ENCODE data around the gene R3HDM4.

R3HDM4 gene

DNA sequence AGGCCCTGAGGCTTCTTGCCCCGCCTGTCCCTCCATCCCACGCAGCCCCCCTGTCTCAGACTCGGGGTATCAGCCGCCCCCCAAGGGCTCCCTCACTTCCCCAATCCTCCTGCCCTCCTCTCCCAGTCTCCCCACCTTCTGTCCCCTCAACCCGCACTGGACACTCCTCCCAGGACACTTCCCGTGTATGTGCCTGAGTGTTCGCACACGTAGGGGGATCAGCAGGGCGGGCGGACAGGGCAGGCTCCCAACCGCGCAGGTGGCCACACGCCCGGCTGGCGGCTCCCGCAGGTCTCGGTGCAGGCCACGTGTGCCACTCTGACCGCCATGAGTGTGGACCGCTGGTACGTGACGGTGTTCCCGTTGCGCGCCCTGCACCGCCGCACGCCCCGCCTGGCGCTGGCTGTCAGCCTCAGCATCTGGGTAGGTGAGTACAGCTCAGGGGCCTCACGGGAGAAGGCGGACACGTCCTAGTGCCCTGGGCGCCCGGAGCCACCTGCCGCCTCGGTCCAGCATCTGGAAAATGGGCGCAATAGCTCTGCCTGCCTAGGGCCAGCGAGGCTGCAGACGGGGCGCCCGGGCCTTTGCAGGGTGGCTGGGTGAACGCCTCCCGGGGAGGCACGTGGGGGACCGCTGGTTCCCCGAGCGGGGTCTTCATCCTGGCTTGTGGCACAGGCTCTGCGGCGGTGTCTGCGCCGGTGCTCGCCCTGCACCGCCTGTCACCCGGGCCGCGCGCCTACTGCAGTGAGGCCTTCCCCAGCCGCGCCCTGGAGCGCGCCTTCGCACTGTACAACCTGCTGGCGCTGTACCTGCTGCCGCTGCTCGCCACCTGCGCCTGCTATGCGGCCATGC is 6.4 kb upstream of the R3HDM4 start:
- WGBS, 2 donors (ENCODE audit: extremely low coverage in 2 of 2, insufficient read length in 2 of 2, insufficient replicate concordance in 1 of 2): no CpG with 5 or more reads among the region's 68 CpGs
- H3K4me3 ChIP-seq (ENCODE audit: low read length in 2 of 2): peak overlapping the region; percentile 59 to 67
- H3K9ac ChIP-seq (ENCODE audit: low read depth, low read length, poor library complexity): peak overlapping the region; percentile 83
- peak overlapping the region; percentile 54 for H2BK120ac ChIP-seq (ENCODE audit: low read depth, low read length)
- peaks cover 0 to 46% (median 24%) of the 10 kb centered on the region in 3 experiments for H3K27me3 ChIP-seq (ENCODE audit: control insufficient read depth in 3 of 3, insufficient read depth in 3 of 3, low read depth in 1 of 3, low read length in 3 of 3)
- peak overlapping the region; percentile 89 for H2BK15ac ChIP-seq (ENCODE audit: low read length)
- H3K18ac ChIP-seq (ENCODE audit: low read length): peak overlapping the region; percentile 80
- no peak overlapping the region for H2AFZ ChIP-seq (ENCODE audit: low read length)
- H3K4me1 ChIP-seq (ENCODE audit: control insufficient read depth in 2 of 2, insufficient read depth in 1 of 2, low read depth in 1 of 2, low read length in 2 of 2): peaks cover 3 to 6% of the 10 kb centered on the region in 2 donors
- H4K91ac ChIP-seq (ENCODE audit: low read depth, low read length, poor library complexity): no peak overlapping the region
- H4K8ac ChIP-seq (ENCODE audit: low read depth, low read length): no peak overlapping the region
- peaks cover 0 to 14% of the 10 kb centered on the region in 2 donors for H3K36me3 ChIP-seq (replicated peaks in 1 of 2; ENCODE audit: control insufficient read depth in 2 of 2, insufficient read depth in 2 of 2, low read length in 2 of 2)
- peak overlapping the region; percentile 54 for H3K4me2 ChIP-seq (ENCODE audit: insufficient read depth, low read length, poor library complexity, severe bottlenecking)
- H2AK5ac ChIP-seq (ENCODE audit: low read depth, low read length): peak overlapping the region; percentile 90
- no peaks in the 10 kb centered on the region for H3K9me3 ChIP-seq (replicated peaks in 1 of 2; ENCODE audit: control insufficient read depth in 2 of 2, insufficient read depth in 1 of 2, low read depth in 1 of 2, low read length in 2 of 2)
- H3K14ac ChIP-seq (ENCODE audit: low read length): peak overlapping the region; percentile 21
- peak overlapping the region; percentile 84 for H2BK5ac ChIP-seq (ENCODE audit: low read length)
- no peaks in the 10 kb centered on the region for H3K79me1 ChIP-seq (ENCODE audit: low read depth, low read length)
- H3K4ac ChIP-seq (ENCODE audit: low read length): peak overlapping the region; percentile 11
- DNase-seq (ENCODE audit: low spot score): no peak
- peak overlapping the region; percentile 58 for H3K23ac ChIP-seq (ENCODE audit: low read depth, low read length, poor library complexity)
- peak overlapping the region; percentile 24 for H2BK12ac ChIP-seq (ENCODE audit: low read length)
- no peak overlapping the region for H3K27ac ChIP-seq (replicated peaks; ENCODE audit: low read length)

DNA sequence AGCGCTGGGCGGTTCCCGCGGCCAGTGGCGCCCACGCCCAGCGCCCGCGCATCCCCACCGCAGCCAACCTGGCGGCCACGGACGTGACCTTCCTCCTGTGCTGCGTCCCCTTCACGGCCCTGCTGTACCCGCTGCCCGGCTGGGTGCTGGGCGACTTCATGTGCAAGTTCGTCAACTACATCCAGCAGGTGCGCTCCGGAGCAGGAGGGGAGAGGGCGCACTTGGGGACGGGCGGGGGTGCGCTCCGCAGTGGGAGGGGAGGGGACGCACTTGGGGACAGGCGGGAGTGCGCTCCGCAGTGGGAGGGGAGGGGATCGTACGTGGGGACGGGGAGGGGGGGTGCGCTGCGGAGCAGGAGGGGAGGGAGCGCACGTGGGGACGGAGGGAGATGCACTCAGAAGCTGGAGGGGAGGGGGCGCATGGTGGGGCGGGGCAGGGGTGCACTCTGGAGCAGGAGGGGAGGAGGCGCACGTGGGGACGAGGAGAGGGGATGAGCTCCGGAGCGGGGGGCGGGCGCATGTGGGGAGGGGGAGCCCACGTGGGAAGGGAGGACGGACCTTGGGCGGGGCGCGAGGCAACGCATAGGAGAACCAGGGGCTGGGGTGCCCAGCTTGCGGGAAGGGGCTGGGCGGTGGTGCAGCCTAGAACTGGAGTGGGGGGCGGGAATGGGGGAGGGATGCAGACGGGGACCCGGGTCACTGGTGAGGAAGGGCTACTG is 5.6 kb upstream of the R3HDM4 start:
- Histone ChIP-seq H3K4me2 (ENCODE audit: insufficient read depth, low read length, poor library complexity, severe bottlenecking) (no peak overlapping the region), H4K8ac (ENCODE audit: low read depth, low read length) (no peak overlapping the region), H3K79me1 (ENCODE audit: low read depth, low read length) (no peaks in the 10 kb centered on the region), H2AK5ac (ENCODE audit: low read depth, low read length) (peak overlapping the region; percentile 92), H2AFZ (ENCODE audit: low read length) (peak overlapping the region; percentile 90), H3K27ac (replicated peaks; ENCODE audit: low read length) (no peak overlapping the region), H3K27me3 (ENCODE audit: control insufficient read depth in 3 of 3, insufficient read depth in 3 of 3, low read depth in 1 of 3, low read length in 3 of 3) (peaks cover 0 to 48% (median 24%) of the 10 kb centered on the region in 3 experiments), H3K36me3 (replicated peaks in 1 of 2; ENCODE audit: control insufficient read depth in 2 of 2, insufficient read depth in 2 of 2, low read length in 2 of 2) (peaks cover 0 to 14% of the 10 kb centered on the region in 2 donors), H3K9ac (ENCODE audit: low read depth, low read length, poor library complexity) (peak overlapping the region; percentile 44), H3K4me1 (ENCODE audit: control insufficient read depth in 2 of 2, insufficient read depth in 1 of 2, low read depth in 1 of 2, low read length in 2 of 2) (peaks cover 4 to 6% of the 10 kb centered on the region in 2 donors), H3K14ac (ENCODE audit: low read length) (no peak overlapping the region), H3K9me3 (replicated peaks in 1 of 2; ENCODE audit: control insufficient read depth in 2 of 2, insufficient read depth in 1 of 2, low read depth in 1 of 2, low read length in 2 of 2) (no peaks in the 10 kb centered on the region), H2BK120ac (ENCODE audit: low read depth, low read length) (no peak overlapping the region), H3K4me3 (ENCODE audit: low read length in 2 of 2) (peak overlapping the region in 1 of 2 donors; percentile 59), H2BK15ac (ENCODE audit: low read length) (peak overlapping the region; percentile 89), H3K23ac (ENCODE audit: low read depth, low read length, poor library complexity) (peak overlapping the region; percentile 91), H3K4ac (ENCODE audit: low read length) (no peak overlapping the region), H2BK5ac (ENCODE audit: low read length) (no peak overlapping the region), H2BK12ac (ENCODE audit: low read length) (peak overlapping the region; percentile 84), H3K18ac (ENCODE audit: low read length) (peak overlapping the region; percentile 71), H4K91ac (ENCODE audit: low read depth, low read length, poor library complexity) (no peak overlapping the region)
- no peak for DNase-seq (ENCODE audit: low spot score)
- WGBS, 2 donors (ENCODE audit: extremely low coverage in 2 of 2, insufficient read length in 2 of 2, insufficient replicate concordance in 1 of 2): no CpG with 5 or more reads among the region's 58 CpGs

DNA sequence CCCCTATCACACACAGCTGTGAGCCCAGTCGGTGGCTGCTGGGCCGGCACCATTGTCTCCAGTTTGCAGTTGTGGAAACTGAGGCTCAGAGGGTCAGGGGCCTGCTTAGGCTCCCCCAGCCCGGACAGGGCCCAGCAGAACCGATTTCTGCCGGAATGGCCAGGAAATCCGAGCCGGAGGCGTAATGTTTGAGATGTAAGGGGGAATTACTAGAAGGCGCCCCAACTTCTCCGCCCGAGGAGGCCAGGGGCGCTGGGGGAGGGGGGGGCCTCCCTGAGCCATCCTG is 5.1 kb upstream of the R3HDM4 start:
- DNase-seq (ENCODE audit: low spot score): no peak
- Histone ChIP-seq H2BK5ac (ENCODE audit: low read length) (peak overlapping the region; percentile 39), H3K36me3 (replicated peaks in 1 of 2; ENCODE audit: control insufficient read depth in 2 of 2, insufficient read depth in 2 of 2, low read length in 2 of 2) (peaks cover 0 to 14% of the 10 kb centered on the region in 2 donors), H2AFZ (ENCODE audit: low read length) (peak overlapping the region; percentile 90), H3K9me3 (replicated peaks in 1 of 2; ENCODE audit: control insufficient read depth in 2 of 2, insufficient read depth in 1 of 2, low read depth in 1 of 2, low read length in 2 of 2) (no peaks in the 10 kb centered on the region), H3K4ac (ENCODE audit: low read length) (no peak overlapping the region), H3K27ac (replicated peaks; ENCODE audit: low read length) (no peak overlapping the region), H3K4me3 (ENCODE audit: low read length in 2 of 2) (peak overlapping the region in 1 of 2 donors; percentile 59), H3K79me1 (ENCODE audit: low read depth, low read length) (peaks cover 2% of the 10 kb centered on the region), H3K9ac (ENCODE audit: low read depth, low read length, poor library complexity) (peak overlapping the region; percentile 44), H3K14ac (ENCODE audit: low read length) (no peak overlapping the region), H4K8ac (ENCODE audit: low read depth, low read length) (no peak overlapping the region), H3K27me3 (ENCODE audit: control insufficient read depth in 3 of 3, insufficient read depth in 3 of 3, low read depth in 1 of 3, low read length in 3 of 3) (peaks cover 0 to 50% (median 24%) of the 10 kb centered on the region in 3 experiments), H3K4me1 (ENCODE audit: control insufficient read depth in 2 of 2, insufficient read depth in 1 of 2, low read depth in 1 of 2, low read length in 2 of 2) (peaks cover 6 to 7% of the 10 kb centered on the region in 2 donors), H2BK12ac (ENCODE audit: low read length) (no peak overlapping the region), H3K18ac (ENCODE audit: low read length) (peak overlapping the region; percentile 80), H4K91ac (ENCODE audit: low read depth, low read length, poor library complexity) (no peak overlapping the region), H2BK120ac (ENCODE audit: low read depth, low read length) (no peak overlapping the region), H3K23ac (ENCODE audit: low read depth, low read length, poor library complexity) (no peak overlapping the region), H3K4me2 (ENCODE audit: insufficient read depth, low read length, poor library complexity, severe bottlenecking) (peak overlapping the region; percentile 86), H2BK15ac (ENCODE audit: low read length) (peak overlapping the region; percentile 89), H2AK5ac (ENCODE audit: low read depth, low read length) (peak overlapping the region; percentile 92)
- no CpG with 5 or more reads among the region's 12 CpGs for WGBS, 2 donors (ENCODE audit: extremely low coverage in 2 of 2, insufficient read length in 2 of 2, insufficient replicate concordance in 1 of 2)
